HepG2 (cell line): Measurements from ENCODE around the gene MOCS2. TPM values are rescaled to one million over a fixed set of nuclear protein-coding genes. Genes with fewer than 3 reads are reported as not detected.

ENCODE experiments used
- ATAC-seq: fragments of 200-7000 bp; cut with Tn5 transposase; 3 replicates; pipeline ENCODE4 v1.9.1; 2020; ENCODE audit warnings: mild to moderate bottlenecking, moderate library complexity
- BruUV-seq: library from RNA; stranded (reverse); fragments of 400-500 nt; replicated peaks from 2 replicates; lab custom pipeline; 2021; lab: Mats Ljungman, UMichigan
- CTCF ChIA-PET: fragments of 300-600 bp; formaldehyde crosslinking; extraction: SDS; loops from one replicate; lab custom pipeline; 2021; ENCODE audit warnings: low total read pairs, inconsistent platforms, low intra/inter-chr PET ratio; lab: Yijun Ruan, JAX
- POLR2A ChIA-PET: fragments of 350-600 bp; sonication (Branson Sonifier 250); formaldehyde crosslinking; loops from one replicate; lab custom pipeline; 2020; ENCODE audit warnings: antibody characterized with exemption, inconsistent platforms; lab: Yijun Ruan, JAX
- DNase-seq: peaks from one replicate; pipeline ENCODE4 v3.0.0-alpha.2; 2015; ENCODE audit warnings: low spot score
- FAIRE-seq: peaks from 3 replicates; lab custom pipeline; 2011; peaks lifted over from hg19 to GRCh38; lab: Jason Lieb, UNC
- H2AFZ ChIP-seq: one replicate; pipeline ENCODE4 v1.6.1; 2011; ENCODE audit warnings: low read length, inconsistent platforms
- H3K27ac ChIP-seq: fragments of 300-600 bp; 3 replicates; pipeline ENCODE4 v1.8.0; 2011; ENCODE audit warnings: mixed run types, mild to moderate bottlenecking, mixed read lengths, low read length, inconsistent platforms; ENCODE audit not compliant: insufficient read depth; ENCODE audit errors: extremely low read length
- H3K27me3 ChIP-seq, 2 experiments: fragments of 200-600 bp in 1 of 2; 2 replicates in 1 of 2; 3 replicates in 1 of 2; pipeline versions ENCODE4 v1.6.0 to v1.8.0; 2011; ENCODE audit warnings: low read length in 2 of 2, mild to moderate bottlenecking in 2 of 2, moderate library complexity in 2 of 2, inconsistent platforms in 1 of 2; ENCODE audit not compliant: insufficient read depth in 2 of 2, control insufficient read depth in 1 of 2
- H3K36me3 ChIP-seq, 2 experiments: fragments of 200-600 bp in 1 of 2; replicated peaks in 1 of 2; 2 replicates in 1 of 2; 3 replicates in 1 of 2; pipeline versions ENCODE4 v1.5.1 to v1.8.0; 2011; ENCODE audit warnings: low read length in 2 of 2, inconsistent platforms in 1 of 2; ENCODE audit not compliant: insufficient read depth in 2 of 2, control insufficient read depth in 1 of 2
- H3K4me1 ChIP-seq: 2 replicates; pipeline ENCODE4 v1.5.1; 2012; ENCODE audit warnings: low read length, inconsistent platforms; ENCODE audit not compliant: insufficient read depth
- H3K4me2 ChIP-seq: 2 replicates; pipeline ENCODE4 v1.6.0; 2011; ENCODE audit warnings: low read depth, low read length, inconsistent platforms
- H3K4me3 ChIP-seq, 3 experiments: fragments of 200-600 bp in 1 of 3; sonication (generic), shearing (Covaris generic) in 1 of 3; replicated peaks in 1 of 3; 2 replicates each; pipeline ENCODE4 v1.5.1; 2011 to 2016; ENCODE audit warnings: low read length in 3 of 3, inconsistent platforms in 2 of 3, low read depth in 2 of 3, mild to moderate bottlenecking in 2 of 3, control low read depth in 1 of 3, mixed read lengths in 1 of 3; ENCODE audit not compliant: insufficient read depth in 1 of 3
- H3K79me2 ChIP-seq: one replicate; pipeline ENCODE4 v1.6.1; 2011; ENCODE audit warnings: low read length, inconsistent platforms; ENCODE audit not compliant: insufficient read depth
- H3K9ac ChIP-seq: 2 replicates; pipeline ENCODE4 v1.6.0; 2011; ENCODE audit warnings: mild to moderate bottlenecking, low read depth, low read length, inconsistent platforms; ENCODE audit not compliant: insufficient read depth
- H3K9me3 ChIP-seq: 2 replicates; pipeline ENCODE4 v1.5.1; 2012; ENCODE audit warnings: mild to moderate bottlenecking, low read length
- H4K20me1 ChIP-seq: 2 replicates; pipeline ENCODE4 v1.6.0; 2011; ENCODE audit warnings: inconsistent platforms, mild to moderate bottlenecking, low read length, moderate library complexity; ENCODE audit not compliant: insufficient read depth
- ARNTL ChIP-seq: sonication (generic); formaldehyde crosslinking; IDR thresholded peaks from 2 replicates; pipeline ENCODE4 v1.4.0; 2020; ENCODE audit warnings: mild to moderate bottlenecking, missing genetic modification reagents
- BORCS8-MEF2B ChIP-seq: sonication (generic); formaldehyde crosslinking; IDR thresholded peaks from 2 replicates; pipeline ENCODE4 v1.8.0; 2022; ENCODE audit warnings: mild to moderate bottlenecking, missing genetic modification reagents
- DZIP1 ChIP-seq: sonication (generic); formaldehyde crosslinking; IDR thresholded peaks from 2 replicates; pipeline ENCODE4 v1.5.0; 2020; ENCODE audit warnings: mild to moderate bottlenecking, missing genetic modification reagents
- FOXJ3 ChIP-seq: sonication (generic); formaldehyde crosslinking; IDR thresholded peaks from 2 replicates; pipeline ENCODE4 v1.4.0; 2020; ENCODE audit warnings: missing genetic modification reagents, mild to moderate bottlenecking, borderline replicate concordance
- HNRNPH1 ChIP-seq: fragments of 200-400 bp; formaldehyde crosslinking; optimal IDR thresholded peaks from 2 replicates; pipeline ENCODE3; 2017; ENCODE audit warnings: mild to moderate bottlenecking, low read depth, low read length
- NFE2 ChIP-seq: sonication (generic); formaldehyde crosslinking; IDR thresholded peaks from 2 replicates; pipeline ENCODE4 v1.4.0; 2020; ENCODE audit warnings: missing genetic modification reagents
- NFIB ChIP-seq: sonication (generic); formaldehyde crosslinking; IDR thresholded peaks from 2 replicates; pipeline ENCODE4 v1.9.0; 2021; ENCODE audit warnings: missing genetic modification reagents, mild to moderate bottlenecking, borderline replicate concordance
- PPARG ChIP-seq: conservative IDR thresholded peaks from 2 replicates; pipeline ENCODE4 v1.6.1; 2016; ENCODE audit warnings: missing biosample characterization, missing genetic modification reagents
- SETDB1 ChIP-seq: sonication (generic); formaldehyde crosslinking; IDR thresholded peaks from 2 replicates; pipeline ENCODE4 v1.5.1; 2020; ENCODE audit warnings: missing genetic modification reagents, mild to moderate bottlenecking, borderline replicate concordance
- TFDP2 ChIP-seq: sonication (generic); formaldehyde crosslinking; IDR thresholded peaks from 2 replicates; pipeline ENCODE4 v1.4.0; 2020; ENCODE audit warnings: missing genetic modification reagents
- ZHX1 ChIP-seq: sonication (generic); formaldehyde crosslinking; IDR thresholded peaks from 2 replicates; pipeline ENCODE4 v1.8.1; 2022; ENCODE audit warnings: low read depth, mild to moderate bottlenecking, missing genetic modification reagents
- ZNF367 ChIP-seq: sonication (generic); formaldehyde crosslinking; IDR thresholded peaks from 2 replicates; pipeline ENCODE4 v1.4.0; 2020; ENCODE audit warnings: missing genetic modification reagents, borderline replicate concordance
- ZNF780A ChIP-seq: sonication (generic); formaldehyde crosslinking; IDR thresholded peaks from 2 replicates; pipeline ENCODE4 v1.8.0; 2022; ENCODE audit warnings: mild to moderate bottlenecking, missing genetic modification reagents, moderate library complexity
- ZNF800 ChIP-seq: sonication (generic); formaldehyde crosslinking; IDR thresholded peaks from 2 replicates; pipeline ENCODE4 v1.4.0; 2020; ENCODE audit warnings: missing genetic modification reagents
- WGBS: methylation state at CpG from one replicate; pipeline ENCODE4 v1.1.6; 2017; ENCODE audit warnings: low lambda C conversion rate; 5-methylcytosine and 5-hydroxymethylcytosine counted together
- in situ Hi-C: cut with HindIII; loops from 2 replicates; pipeline ENCODE4 v1.10.0; 2017; ENCODE audit warnings: low pct_unique_long_range_greater_than_20kb; ENCODE audit not compliant: extremely low pct_ligation_motif_present
- intact Hi-C: fragments of 100-400 bp; cut with micrococcal nuclease; formaldehyde crosslinking; loops from one replicate; pipeline ENCODE4 v1.10.0; 2022; ENCODE audit not compliant: unreplicated experiment
- polyA plus RNA-seq, 8 experiments: library from polyadenylated mRNA; depleted of rRNA in 3 of 8; stranded (reverse) in 7 of 8; unstranded in 1 of 8; fragments of >200 nt; fragmentation: Illumina TruSeq in 4 of 8; extraction: Trizol in 4 of 8; gene quantifications; 2 replicates each; pipeline versions ENCODE4 v1.2.1 to v1.2.3, GENCODE V29; 2011 to 2016; ENCODE audit warnings: low read depth in 4 of 8, missing spikeins in 1 of 8, mixed read lengths in 1 of 8; ENCODE audit not compliant: insufficient read depth in 1 of 8
- total RNA-seq, 5 experiments: library from RNA; depleted of rRNA; stranded (reverse); fragments of >200 nt; fragmentation: Illumina TruSeq; extraction: Trizol; gene quantifications; 2 replicates each; pipeline ENCODE4 v1.2.3, GENCODE V29; 2016; ENCODE audit warnings: low read depth in 1 of 5

MOCS2 gene
- total and polyA plus RNA-seq, 2 of the 13 experiments (the other 11 are each of a cell fraction or from before 2014, with no cell fraction given): 19.2 to 41.9 TPM

- TF ChIP-seq ZHX1 (CRISPR knock-in tag): no peak
Observed at GRCh38 chr5:53151713-53152458, 42.3 kb upstream of the MOCS2 start (continued).

GRCh38 chr5:53133020-53133419, 23.5 kb upstream of the MOCS2 start:
- WGBS: 89% methylated on average over 1 of the region's 1 CpG
- Histone ChIP-seq H3K4me2 (no peak overlapping the region), H3K4me1 (no peaks in the 10 kb centered on the region), H3K36me3 (no peaks in the 10 kb centered on the region), H3K9me3 (no peaks in the 10 kb centered on the region), H3K27ac (no peak overlapping the region), H3K79me2 (no peaks in the 10 kb centered on the region), H3K9ac (no peak overlapping the region), H4K20me1 (no peaks in the 10 kb centered on the region), H3K27me3 (no peaks in the 10 kb centered on the region), H3K4me3 (no peak overlapping the region), H2AFZ (no peak overlapping the region)
- intact Hi-C loops (no loop called here), in situ Hi-C loops (no loop called here)
- FAIRE-seq: no peak
- CTCF ChIA-PET: no interaction called here
- POLR2A ChIA-PET: no interaction called here
- DNase-seq: no peak
- no TSS peak for BruUV-seq
- no peak for ATAC-seq
- TF ChIP-seq ZNF780A (CRISPR knock-in tag) (no peak), SETDB1 (CRISPR knock-in tag) (no peak), DZIP1 (CRISPR knock-in tag) (no peak), NFIB (no peak), HNRNPH1 (no peak), BORCS8-MEF2B (CRISPR knock-in tag) (no peak), TFDP2 (CRISPR knock-in tag) (no peak), NFE2 (no peak), ZNF367 (CRISPR knock-in tag) (no peak), FOXJ3 (no peak), PPARG (no peak), ZNF800 (CRISPR knock-in tag) (no peak), ARNTL (CRISPR knock-in tag) (no peak)
